IMR-90 (cell line): ENCODE measurements around the gene FGF3. TPM values are rescaled to one million over a fixed set of nuclear protein-coding genes. Genes with fewer than 3 reads are reported as not detected.

ENCODE experiments used
- ATAC-seq: fragments of 200-7000 bp; cut with Tn5 transposase; 2 replicates; pipeline ENCODE4 v1.9.1; 2020; ENCODE audit warnings: low read depth, mild to moderate bottlenecking, moderate library complexity
- BruUV-seq: library from RNA; stranded (reverse); fragments of 400-500 nt; replicated peaks from 2 replicates; lab custom pipeline; 2021; lab: Mats Ljungman, UMichigan
- CTCF ChIA-PET: fragments of 300-600 bp; formaldehyde crosslinking; extraction: SDS; loops from one replicate; lab custom pipeline; 2021; ENCODE audit warnings: antibody characterized with exemption; lab: Yijun Ruan, JAX
- POLR2A ChIA-PET: fragments of 300-600 bp; sonication (Branson Sonifier 250); formaldehyde crosslinking; loops from one replicate; lab custom pipeline; 2022; ENCODE audit warnings: antibody characterized with exemption; ENCODE audit not compliant: unreplicated experiment; lab: Charles Lee
- DNase-seq: peaks from one replicate; pipeline ENCODE4 v3.0.0; 2013
- H2AFZ ChIP-seq: replicated peaks from 2 replicates; pipeline ENCODE3; 2013; ENCODE audit warnings: low read length, mild to moderate bottlenecking; ENCODE audit not compliant: poor library complexity
- H2AK5ac ChIP-seq: 2 replicates; pipeline ENCODE4 v1.6.1; 2013; ENCODE audit warnings: low read depth, low read length, inconsistent platforms
- H2AK9ac ChIP-seq: replicated peaks from 2 replicates; pipeline ENCODE3; 2013; ENCODE audit warnings: mild to moderate bottlenecking, low read depth, low read length, moderate library complexity; ENCODE audit not compliant: poor library complexity
- H2BK120ac ChIP-seq: 2 replicates; pipeline ENCODE4 v1.6.1; 2013; ENCODE audit warnings: low read depth, low read length, inconsistent platforms
- H2BK15ac ChIP-seq: 3 replicates; pipeline ENCODE4 v1.6.1; 2013; ENCODE audit warnings: low read depth, low read length, inconsistent platforms
- H2BK20ac ChIP-seq: 2 replicates; pipeline ENCODE4 v1.6.1; 2013; ENCODE audit warnings: low read depth, mild to moderate bottlenecking, inconsistent platforms, low read length, moderate library complexity
- H2BK5ac ChIP-seq: 2 replicates; pipeline ENCODE4 v1.6.1; 2013; ENCODE audit warnings: mild to moderate bottlenecking, low read depth, low read length, inconsistent platforms; ENCODE audit not compliant: poor library complexity, severe bottlenecking
- H3K14ac ChIP-seq: replicated peaks from 2 replicates; pipeline ENCODE4 v1.6.1; 2013; ENCODE audit warnings: low read depth, low read length, inconsistent platforms
- H3K18ac ChIP-seq: 2 replicates; pipeline ENCODE4 v1.6.1; 2013; ENCODE audit warnings: low read depth, low read length, control low read depth
- H3K23ac ChIP-seq: 2 replicates; pipeline ENCODE4 v1.6.1; 2013; ENCODE audit warnings: low read depth, low read length, inconsistent platforms
- H3K27ac ChIP-seq: 2 replicates; pipeline ENCODE4 v1.5.1; 2013; ENCODE audit warnings: mild to moderate bottlenecking, control low read depth, low read length; ENCODE audit not compliant: insufficient read depth
- H3K27me3 ChIP-seq: 2 replicates; pipeline ENCODE4 v1.6.1; 2013; ENCODE audit warnings: low read length; ENCODE audit not compliant: control insufficient read depth, insufficient read depth
- H3K36me3 ChIP-seq: 2 replicates; pipeline ENCODE4 v1.6.1; 2013; ENCODE audit warnings: low read length, mixed read lengths; ENCODE audit not compliant: control insufficient read depth, insufficient read depth
- H3K4ac ChIP-seq: 2 replicates; pipeline ENCODE4 v1.6.1; 2013; ENCODE audit warnings: low read depth, low read length, inconsistent platforms
- H3K4me1 ChIP-seq: 2 replicates; pipeline ENCODE4 v1.6.1; 2013; ENCODE audit warnings: low read length, mixed read lengths; ENCODE audit not compliant: control insufficient read depth, insufficient read depth
- H3K4me2 ChIP-seq: 2 replicates; pipeline ENCODE4 v1.6.1; 2013; ENCODE audit warnings: low read depth, mild to moderate bottlenecking, control low read depth, low read length, moderate library complexity
- H3K4me3 ChIP-seq: 2 replicates; pipeline ENCODE4 v1.5.1; 2013; ENCODE audit warnings: low read depth, mild to moderate bottlenecking, control low read depth, low read length, moderate library complexity; ENCODE audit not compliant: insufficient read depth
- H3K56ac ChIP-seq: 2 replicates; pipeline ENCODE4 v1.6.1; 2013; ENCODE audit warnings: low read length, inconsistent platforms; ENCODE audit not compliant: insufficient read depth; ENCODE audit errors: extremely low read depth
- H3K79me1 ChIP-seq, 2 experiments: 2 replicates each; pipeline ENCODE4 v1.6.1; 2013; ENCODE audit warnings: low read length in 2 of 2, inconsistent platforms in 1 of 2, low read depth in 1 of 2
- H3K9ac ChIP-seq: 2 replicates; pipeline ENCODE4 v1.6.1; 2013; ENCODE audit warnings: low read depth, low read length, control low read depth
- H3K9me1 ChIP-seq: 2 replicates; pipeline ENCODE4 v1.6.1; 2013; ENCODE audit warnings: low read length, inconsistent platforms; ENCODE audit not compliant: insufficient read depth
- H3K9me3 ChIP-seq: 2 replicates; pipeline ENCODE4 v1.6.1; 2013; ENCODE audit warnings: low read length; ENCODE audit not compliant: control insufficient read depth, insufficient read depth
- H4K20me1 ChIP-seq: 2 replicates; pipeline ENCODE4 v1.6.1; 2013; ENCODE audit warnings: low read length, inconsistent platforms; ENCODE audit not compliant: insufficient read depth
- H4K5ac ChIP-seq: 2 replicates; pipeline ENCODE4 v1.6.1; 2013; ENCODE audit warnings: mild to moderate bottlenecking, low read depth, low read length, control low read depth
- H4K8ac ChIP-seq, 2 experiments: 2 replicates each; pipeline ENCODE4 v1.6.1; 2013; ENCODE audit warnings: low read depth in 2 of 2, low read length in 2 of 2, control low read depth in 1 of 2, inconsistent platforms in 1 of 2
- H4K91ac ChIP-seq: 2 replicates; pipeline ENCODE4 v1.6.1; 2013; ENCODE audit warnings: low read depth, low read length, inconsistent platforms; ENCODE audit not compliant: insufficient read depth
- BHLHE40 ChIP-seq: fragments of 150-350 bp; IDR thresholded peaks from 2 replicates; pipeline ENCODE4 v1.6.1; 2016; ENCODE audit warnings: mild to moderate bottlenecking, low read depth, low read length
- CEBPB ChIP-seq: IDR thresholded peaks from 2 replicates; pipeline ENCODE4 v1.6.1; 2012; ENCODE audit warnings: low read depth, low read length, improper control_type of control experiment
- CHD1 ChIP-seq: IDR thresholded peaks from 2 replicates; pipeline ENCODE4 v1.6.1; 2012; ENCODE audit warnings: low read depth, low read length, improper control_type of control experiment
- CTCF ChIP-seq: conservative IDR thresholded peaks from 2 replicates; pipeline ENCODE4 v1.5.1; 2012; ENCODE audit warnings: mild to moderate bottlenecking, low read depth, low read length, improper control_type of control experiment
- NFE2L2 ChIP-seq: fragments of 150-350 bp; IDR thresholded peaks from 2 replicates; pipeline ENCODE4 v1.6.1; 2016; ENCODE audit warnings: low read depth, mild to moderate bottlenecking, low read length
- POLR2A ChIP-seq: IDR thresholded peaks from 2 replicates; pipeline ENCODE4 v1.6.1; 2012; ENCODE audit warnings: mild to moderate bottlenecking, low read depth, low read length
- SMC3 ChIP-seq: fragments of 150-350 bp; IDR thresholded peaks from 2 replicates; pipeline ENCODE4 v1.6.1; 2016; ENCODE audit warnings: low read depth, mild to moderate bottlenecking, antibody characterized with exemption, low read length, moderate library complexity
- WGBS, 2 experiments: methylation state at CpG; one replicate each; pipeline versions ENCODE4 v1.1.5 to v1.1.7; 2013; ENCODE audit warnings: missing lambda C conversion rate in 2 of 2; ENCODE audit not compliant: insufficient read length in 1 of 2; ENCODE audit errors: extremely low coverage in 2 of 2; 5-methylcytosine and 5-hydroxymethylcytosine counted together
- dilution Hi-C: fragments of 300-500 bp; cut with HindIII; formaldehyde crosslinking; loops from one replicate; pipeline ENCODE4 v1.14.3; 2018; ENCODE audit warnings: low sequenced_read_pairs; ENCODE audit not compliant: unreplicated experiment
- in situ Hi-C: fragments of 300-500 bp; cut with MboI; formaldehyde crosslinking; loops from 3 replicates; pipeline ENCODE4 v1.14.3; 2019; ENCODE audit warnings: low sequenced_read_pairs, inconsistent platforms, mixed read lengths
- intact Hi-C: fragments of 100-400 bp; cut with micrococcal nuclease; formaldehyde crosslinking; loops from 2 replicates; pipeline ENCODE4 v1.10.0; 2022
- polyA plus RNA-seq, 3 experiments: library from polyadenylated mRNA; depleted of rRNA; stranded (reverse); fragments of >200 nt; gene quantifications; 2 replicates each; pipeline ENCODE4 v1.2.3, GENCODE V29; 2012; ENCODE audit warnings: low replicate concordance in 1 of 3
- total RNA-seq: library from RNA; depleted of rRNA; stranded (reverse); fragments of >200 nt; gene quantifications from 2 replicates; pipeline ENCODE4 v1.2.3, GENCODE V29; 2012
- TF ChIP-seq, protein P1 (sequence below): fragments of 150-350 bp; IDR thresholded peaks from 2 replicates; pipeline ENCODE4 v1.6.1; 2017; ENCODE audit warnings: mild to moderate bottlenecking, antibody characterized with exemption, low read length, low read depth

FGF3 gene
- total and polyA plus RNA-seq, 2 of the 4 experiments (the other 2 are of a cell fraction) = not detected

DNA sequence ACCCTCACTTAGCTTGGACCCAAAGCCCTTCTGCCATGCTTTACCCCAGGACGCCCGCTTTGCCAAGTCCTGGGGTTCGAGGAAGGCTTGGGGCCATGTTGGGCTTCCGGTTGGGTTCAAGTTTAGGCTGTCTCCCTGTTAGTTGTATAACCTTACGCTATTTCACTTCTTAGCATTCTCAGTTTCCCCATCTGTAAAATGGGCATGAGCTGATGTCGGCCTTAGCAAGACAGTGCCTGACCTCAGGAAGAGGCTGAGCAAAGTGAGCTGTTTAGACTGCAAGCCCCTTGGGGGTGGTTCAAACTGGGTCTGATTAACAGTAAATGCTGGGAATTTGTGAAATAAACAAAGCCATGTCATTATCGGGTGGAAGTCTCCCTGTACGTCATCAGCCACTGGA is 40.8 kb downstream of the FGF3 start:
- Histone ChIP-seq H3K4me2 (no peak overlapping the region), H3K56ac (no peak overlapping the region), H3K9me3 (no peaks in the 10 kb centered on the region; the same call in 1 of the 2 replicates), H3K4ac (no peak overlapping the region), H3K4me3 (no peak overlapping the region), H2BK15ac (no peak overlapping the region), H4K8ac (no peak overlapping the region), H3K18ac (no peak overlapping the region), H3K9me1 (no peaks in the 10 kb centered on the region), H3K14ac (no peak overlapping the region), H3K23ac (no peak overlapping the region), H2BK120ac (no peak overlapping the region), H2AK9ac (no peak overlapping the region), H3K79me1 (no peaks in the 10 kb centered on the region), H3K36me3 (no peaks in the 10 kb centered on the region), H3K4me1 (no peaks in the 10 kb centered on the region), H4K20me1 (no peaks in the 10 kb centered on the region; the same call in 1 of the 2 replicates), H3K27ac (no peak overlapping the region), H2BK20ac (no peak overlapping the region), H4K5ac (no peak overlapping the region), H3K9ac (no peak overlapping the region), H2AFZ (no peak overlapping the region), H3K27me3 (peaks cover 78% of the 10 kb centered on the region), H2AK5ac (no peak overlapping the region), H4K91ac (no peak overlapping the region), H2BK5ac (no peak overlapping the region)
- dilution Hi-C loops = no loop called here
- in situ Hi-C loops = no loop called here
- DNase-seq = no peak
- no peak for TF ChIP-seq CTCF
- TF ChIP-seq, protein P1, sequence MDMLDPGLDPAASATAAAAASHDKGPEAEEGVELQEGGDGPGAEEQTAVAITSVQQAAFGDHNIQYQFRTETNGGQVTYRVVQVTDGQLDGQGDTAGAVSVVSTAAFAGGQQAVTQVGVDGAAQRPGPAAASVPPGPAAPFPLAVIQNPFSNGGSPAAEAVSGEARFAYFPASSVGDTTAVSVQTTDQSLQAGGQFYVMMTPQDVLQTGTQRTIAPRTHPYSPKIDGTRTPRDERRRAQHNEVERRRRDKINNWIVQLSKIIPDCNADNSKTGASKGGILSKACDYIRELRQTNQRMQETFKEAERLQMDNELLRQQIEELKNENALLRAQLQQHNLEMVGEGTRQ = no peak
- TF ChIP-seq BHLHE40 = no peak
- no peak for TF ChIP-seq CHD1
- no peak for TF ChIP-seq SMC3
- TF ChIP-seq NFE2L2 = no peak
- no peak for TF ChIP-seq CEBPB
- TF ChIP-seq POLR2A = no peak
- BruUV-seq = no TSS peak
- no peak for ATAC-seq
- POLR2A ChIA-PET = interaction anchor here (0.6 kb wide), 1 partner anchor 300 kb away, joined by 9 read pairs; no protein-coding TSS in a partner anchor
- CTCF ChIA-PET = no interaction called here
- intact Hi-C loops = no loop called here
- WGBS, 2 experiments = 82% methylated on average over 4 of the region's 8 CpGs; no CpG with 5 or more reads in 1 of the 2 experiments
